Measurements from ENCODE around the gene PSMD1. TPM values are rescaled to one million over a fixed set of nuclear protein-coding genes. Genes with fewer than 3 reads are reported as not detected.

Gene PSMD1
- polyA plus RNA-seq, 1 experiment = 153 TPM

DNA sequence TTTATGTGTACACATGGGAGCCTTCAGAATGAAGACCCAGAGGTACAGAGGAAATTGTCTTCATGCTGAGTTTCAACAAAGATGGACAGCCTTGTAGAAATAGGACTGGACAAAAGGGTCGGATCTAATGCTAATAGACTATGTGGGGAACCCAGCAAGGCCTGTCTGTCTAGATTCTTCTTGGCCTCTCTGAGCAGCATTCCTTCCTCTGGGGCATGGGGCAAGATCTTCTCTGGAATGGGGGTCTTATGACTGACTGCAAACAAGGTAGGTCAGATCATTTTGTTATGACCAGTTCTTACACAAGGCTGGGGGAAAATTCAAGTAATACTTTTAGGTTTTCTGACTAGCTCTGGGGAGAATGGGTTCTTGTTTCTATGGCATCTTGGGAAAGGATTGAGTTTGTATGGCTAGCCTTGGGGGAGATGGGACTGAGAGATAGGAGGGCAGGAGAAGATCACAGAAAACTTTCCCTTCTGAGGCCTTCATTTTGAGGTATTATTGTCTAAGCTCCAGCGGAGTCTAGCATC lies 46.4 kb upstream of the PSMD1 start:
- Histone ChIP-seq H3K4me3 (ENCODE audit: low read depth, low read length) (no peak overlapping the region), H3K36me3 (ENCODE audit: control insufficient read depth, insufficient read depth, low read length) (no peaks in the 10 kb centered on the region), H3K27me3 (ENCODE audit: control insufficient read depth, insufficient read depth, low read length) (peaks cover 19% of the 10 kb centered on the region)
- ChIA-PET POLR2A (no interaction called here), CTCF (interaction anchor here (1.0 kb wide), 1 partner anchor 108 kb away, joined by 3 read pairs; no protein-coding TSS in a partner anchor)
- TF ChIP-seq, protein P1, sequence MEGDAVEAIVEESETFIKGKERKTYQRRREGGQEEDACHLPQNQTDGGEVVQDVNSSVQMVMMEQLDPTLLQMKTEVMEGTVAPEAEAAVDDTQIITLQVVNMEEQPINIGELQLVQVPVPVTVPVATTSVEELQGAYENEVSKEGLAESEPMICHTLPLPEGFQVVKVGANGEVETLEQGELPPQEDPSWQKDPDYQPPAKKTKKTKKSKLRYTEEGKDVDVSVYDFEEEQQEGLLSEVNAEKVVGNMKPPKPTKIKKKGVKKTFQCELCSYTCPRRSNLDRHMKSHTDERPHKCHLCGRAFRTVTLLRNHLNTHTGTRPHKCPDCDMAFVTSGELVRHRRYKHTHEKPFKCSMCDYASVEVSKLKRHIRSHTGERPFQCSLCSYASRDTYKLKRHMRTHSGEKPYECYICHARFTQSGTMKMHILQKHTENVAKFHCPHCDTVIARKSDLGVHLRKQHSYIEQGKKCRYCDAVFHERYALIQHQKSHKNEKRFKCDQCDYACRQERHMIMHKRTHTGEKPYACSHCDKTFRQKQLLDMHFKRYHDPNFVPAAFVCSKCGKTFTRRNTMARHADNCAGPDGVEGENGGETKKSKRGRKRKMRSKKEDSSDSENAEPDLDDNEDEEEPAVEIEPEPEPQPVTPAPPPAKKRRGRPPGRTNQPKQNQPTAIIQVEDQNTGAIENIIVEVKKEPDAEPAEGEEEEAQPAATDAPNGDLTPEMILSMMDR (IDR thresholded peaks at IDR 0.05; ENCODE audit: insufficient read depth, low read depth, low read length) = no peak
- DNase-seq (ENCODE audit: low read depth) = no peak

GRCh38 chr2:231011526-231011925 lies 45.1 kb upstream of the PSMD1 start:
- peaks cover 20% of the 10 kb centered on the region for H3K27me3 ChIP-seq (ENCODE audit: control insufficient read depth, insufficient read depth, low read length)
- ChIA-PET POLR2A (no interaction called here), CTCF (interaction anchor here (0.6 kb wide), 1 partner anchor 865 kb away, joined by 3 read pairs; no protein-coding TSS in a partner anchor)
- no peak overlapping the region for H3K4me3 ChIP-seq (ENCODE audit: low read depth, low read length)
- DNase-seq (ENCODE audit: low read depth) = no peak
- H3K36me3 ChIP-seq (ENCODE audit: control insufficient read depth, insufficient read depth, low read length) = no peaks in the 10 kb centered on the region
- TF ChIP-seq, protein P1 (IDR thresholded peaks at IDR 0.05; ENCODE audit: insufficient read depth, low read depth, low read length) = no peak

GRCh38 chr2:231012463-231012862 lies 44.2 kb upstream of the PSMD1 start:
- Histone ChIP-seq H3K36me3 (ENCODE audit: control insufficient read depth, insufficient read depth, low read length) (no peaks in the 10 kb centered on the region), H3K27me3 (ENCODE audit: control insufficient read depth, insufficient read depth, low read length) (peaks cover 20% of the 10 kb centered on the region), H3K4me3 (ENCODE audit: low read depth, low read length) (no peak overlapping the region)
- ChIA-PET POLR2A (no interaction called here), CTCF (interaction anchor here (0.7 kb wide), 1 partner anchor 57 kb away, joined by 3 read pairs; no protein-coding TSS in a partner anchor)
- TF ChIP-seq, protein P1 (IDR thresholded peaks at IDR 0.05; ENCODE audit: insufficient read depth, low read depth, low read length) = no peak
- no peak for DNase-seq (ENCODE audit: low read depth)

DNA sequence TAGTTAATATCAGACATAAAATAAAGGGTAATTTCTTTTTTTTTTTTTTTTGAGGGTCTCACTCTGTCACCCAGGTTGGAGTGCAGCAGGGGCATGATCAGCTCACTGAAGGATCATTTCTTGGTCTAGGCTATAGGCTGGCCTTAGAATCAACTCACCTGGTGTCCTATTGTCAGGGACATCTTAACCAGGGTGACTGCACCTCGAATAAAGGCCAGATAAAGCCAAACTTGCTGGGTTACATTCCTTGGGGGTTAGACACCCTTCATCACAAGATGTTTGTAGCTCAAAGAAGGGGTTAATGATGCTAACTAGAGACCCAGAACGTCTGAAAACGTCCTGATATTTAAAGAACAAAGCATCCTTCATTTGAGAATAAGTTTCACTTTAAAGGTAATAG lies 42.8 kb upstream of the PSMD1 start:
- CTCF ChIA-PET = no interaction called here
- H3K36me3 ChIP-seq (ENCODE audit: control insufficient read depth, insufficient read depth, low read length) = no peaks in the 10 kb centered on the region
- peaks cover 19% of the 10 kb centered on the region for H3K27me3 ChIP-seq (ENCODE audit: control insufficient read depth, insufficient read depth, low read length)
- H3K4me3 ChIP-seq (ENCODE audit: low read depth, low read length) = no peak overlapping the region
- POLR2A ChIA-PET = no interaction called here
- no peak for DNase-seq (ENCODE audit: low read depth)
- TF ChIP-seq, protein P1 (IDR thresholded peaks at IDR 0.05; ENCODE audit: insufficient read depth, low read depth, low read length) = no peak

- POLR2A ChIA-PET = no interaction called here
- TF ChIP-seq, protein P1 (IDR thresholded peaks at IDR 0.05; ENCODE audit: insufficient read depth, low read depth, low read length) = no peak
- Histone ChIP-seq H3K36me3 (ENCODE audit: control insufficient read depth, insufficient read depth, low read length) (no peaks in the 10 kb centered on the region), H3K4me3 (ENCODE audit: low read depth, low read length) (no peak overlapping the region), H3K27me3 (ENCODE audit: control insufficient read depth, insufficient read depth, low read length) (peaks cover 17% of the 10 kb centered on the region)
- CTCF ChIA-PET = interaction anchor here (1.4 to 3.0 kb wide), 2 partner anchors 28 to 113 kb away, joined by 3 to 9 read pairs; no protein-coding TSS in a partner anchor
- no peak for DNase-seq (ENCODE audit: low read depth)
Measured at GRCh38 chr2:231015478-231015877, 41.2 kb upstream of the PSMD1 start.
